Vagina (tissue), 2 donors: ENCODE data around the gene EFCAB6. TPM values are rescaled to one million over a fixed set of nuclear protein-coding genes. Genes with fewer than 3 reads are reported as not detected.

ENCODE experiments used
- DNase-seq, 2 donors: peaks; one replicate each; pipeline ENCODE4 v3.0.0-alpha.2; 2017; ENCODE audit errors: extremely low spot score in 2 of 2
- H3K27ac ChIP-seq: fragments of 200-600 bp; sonication (generic); one replicate; pipeline ENCODE4 v1.5.1; 2019
- H3K27me3 ChIP-seq: fragments of 200-600 bp; sonication (generic); one replicate; pipeline ENCODE4 v1.5.1; 2019
- H3K36me3 ChIP-seq, 2 donors: fragments of 200-600 bp; sonication (generic); one replicate each; pipeline ENCODE4 v1.5.1; 2017 to 2019
- H3K4me1 ChIP-seq: fragments of 200-600 bp; sonication (generic); one replicate; pipeline ENCODE4 v1.5.1; 2019
- H3K4me3 ChIP-seq, 2 donors: fragments of 200-600 bp; sonication (generic); 1 replicate in 1 of 2; 2 replicates in 1 of 2; pipeline ENCODE4 v1.5.1; 2016 to 2019
- H3K9me3 ChIP-seq: fragments of 200-600 bp; sonication (generic); one replicate; pipeline ENCODE4 v1.5.1; 2019
- CTCF ChIP-seq, 3 experiments: fragments of 450-650 bp in 2 of 3; fragments of 200-600 bp in 1 of 3; sonication (generic) in 1 of 3; IDR thresholded peaks; one replicate each; pipeline ENCODE4 v1.5.1; 2017 to 2019; ENCODE audit warnings: antibody characterized with exemption in 3 of 3, mild to moderate bottlenecking in 2 of 3, moderate library complexity in 2 of 3
- POLR2A ChIP-seq, 2 donors: fragments of 450-650 bp; IDR thresholded peaks; one replicate each; pipeline ENCODE4 v1.6.1; 2017; ENCODE audit warnings: antibody characterized with exemption in 2 of 2, mild to moderate bottlenecking in 2 of 2, moderate library complexity in 2 of 2
- POLR2AphosphoS5 ChIP-seq, 2 donors: sonication (generic); formaldehyde crosslinking; IDR thresholded peaks; one replicate each; pipeline ENCODE4 v1.9.0; 2017; ENCODE audit warnings: antibody characterized with exemption in 2 of 2, mild to moderate bottlenecking in 2 of 2, low read depth in 1 of 2; ENCODE audit not compliant: insufficient read depth in 1 of 2
- intact Hi-C: fragments of 100-400 bp; cut with DNase I; formaldehyde crosslinking; loops from one replicate; pipeline ENCODE4 v1.15.1; 2023
- total RNA-seq: library from RNA; depleted of rRNA; stranded (reverse); fragments of >200 nt; gene quantifications from one replicate; pipeline ENCODE4 v1.2.3, GENCODE V29; 2016

EFCAB6 gene
- total RNA-seq, 1 donor from 2014 or later, result 1.7 TPM

- Histone ChIP-seq H3K4me1 (no peaks in the 10 kb centered on the region), H3K27me3 (no peaks in the 10 kb centered on the region), H3K9me3 (no peaks in the 10 kb centered on the region), H3K36me3 (no peaks in the 10 kb centered on the region), H3K4me3 (no peak overlapping the region), H3K27ac (no peak overlapping the region)
- no peak for DNase-seq
- intact Hi-C loops, result no loop called here
- no peak for TF ChIP-seq POLR2AphosphoS5 (IDR thresholded peaks at IDR 0.05; ENCODE audit: insufficient read depth in 1 of 2, low read depth in 1 of 2)
- no peak for TF ChIP-seq CTCF (IDR thresholded peaks at IDR 0.05)
- TF ChIP-seq POLR2A (IDR thresholded peaks at IDR 0.05), result no peak
Measured at GRCh38 chr22:43841742-43842141, 29.6 kb upstream of the EFCAB6 start.

- H3K36me3 ChIP-seq, result no peaks in the 10 kb centered on the region
- no peak for DNase-seq
- H3K27me3 ChIP-seq, result no peaks in the 10 kb centered on the region
- intact Hi-C loops, result no loop called here
- no peaks in the 10 kb centered on the region for H3K9me3 ChIP-seq
- H3K4me3 ChIP-seq, result no peak overlapping the region
- no peak for TF ChIP-seq POLR2AphosphoS5 (IDR thresholded peaks at IDR 0.05; ENCODE audit: insufficient read depth in 1 of 2, low read depth in 1 of 2)
- no peak for TF ChIP-seq POLR2A (IDR thresholded peaks at IDR 0.05)
- TF ChIP-seq CTCF (IDR thresholded peaks at IDR 0.05), result no peak
- H3K27ac ChIP-seq, result no peak overlapping the region
- H3K4me1 ChIP-seq, result no peaks in the 10 kb centered on the region
Measured at GRCh38 chr22:43840851-43841250, 28.7 kb upstream of the EFCAB6 start.

- intact Hi-C loops, result no loop called here
- TF ChIP-seq POLR2A (IDR thresholded peaks at IDR 0.05) (no peak), CTCF (IDR thresholded peaks at IDR 0.05) (no peak), POLR2AphosphoS5 (IDR thresholded peaks at IDR 0.05; ENCODE audit: insufficient read depth in 1 of 2, low read depth in 1 of 2) (no peak)
- no peaks in the 10 kb centered on the region for H3K4me1 ChIP-seq
- no peaks in the 10 kb centered on the region for H3K27me3 ChIP-seq
- no peak overlapping the region for H3K27ac ChIP-seq
- H3K36me3 ChIP-seq, result no peaks in the 10 kb centered on the region
- DNase-seq, result no peak
- H3K4me3 ChIP-seq, result no peak overlapping the region
- no peaks in the 10 kb centered on the region for H3K9me3 ChIP-seq
Measured at GRCh38 chr22:43840431-43840830, 28.3 kb upstream of the EFCAB6 start.

- Histone ChIP-seq H3K27ac (no peak overlapping the region), H3K27me3 (no peaks in the 10 kb centered on the region), H3K4me3 (no peak overlapping the region), H3K36me3 (no peaks in the 10 kb centered on the region), H3K4me1 (no peaks in the 10 kb centered on the region), H3K9me3 (no peaks in the 10 kb centered on the region)
- no peak for DNase-seq
- intact Hi-C loops, result no loop called here
- TF ChIP-seq CTCF (IDR thresholded peaks at IDR 0.05) (no peak), POLR2AphosphoS5 (IDR thresholded peaks at IDR 0.05; ENCODE audit: insufficient read depth in 1 of 2, low read depth in 1 of 2) (no peak), POLR2A (IDR thresholded peaks at IDR 0.05) (no peak)
Measured at GRCh38 chr22:43839781-43840180, 27.7 kb upstream of the EFCAB6 start.

- H3K36me3 ChIP-seq, result no peaks in the 10 kb centered on the region
- no peak overlapping the region for H3K4me3 ChIP-seq
- no peak for DNase-seq
- intact Hi-C loops, result no loop called here
- H3K9me3 ChIP-seq, result no peaks in the 10 kb centered on the region
- TF ChIP-seq POLR2AphosphoS5 (IDR thresholded peaks at IDR 0.05; ENCODE audit: insufficient read depth in 1 of 2, low read depth in 1 of 2), result no peak
- TF ChIP-seq POLR2A (IDR thresholded peaks at IDR 0.05), result no peak
- TF ChIP-seq CTCF (IDR thresholded peaks at IDR 0.05), result no peak
- H3K27ac ChIP-seq, result no peak overlapping the region
- no peaks in the 10 kb centered on the region for H3K27me3 ChIP-seq
- H3K4me1 ChIP-seq, result no peaks in the 10 kb centered on the region
Measured at GRCh38 chr22:43838571-43839307, 26.6 kb upstream of the EFCAB6 start.
